SKM-1 (cell line): ENCODE results near the gene PCED1A.

Experiments used
- DNase-seq: peaks from one replicate; lab custom pipeline; 2025; ENCODE audit not compliant: unreplicated experiment; lab: John Stamatoyannopoulos, UW

Gene PCED1A

DNA sequence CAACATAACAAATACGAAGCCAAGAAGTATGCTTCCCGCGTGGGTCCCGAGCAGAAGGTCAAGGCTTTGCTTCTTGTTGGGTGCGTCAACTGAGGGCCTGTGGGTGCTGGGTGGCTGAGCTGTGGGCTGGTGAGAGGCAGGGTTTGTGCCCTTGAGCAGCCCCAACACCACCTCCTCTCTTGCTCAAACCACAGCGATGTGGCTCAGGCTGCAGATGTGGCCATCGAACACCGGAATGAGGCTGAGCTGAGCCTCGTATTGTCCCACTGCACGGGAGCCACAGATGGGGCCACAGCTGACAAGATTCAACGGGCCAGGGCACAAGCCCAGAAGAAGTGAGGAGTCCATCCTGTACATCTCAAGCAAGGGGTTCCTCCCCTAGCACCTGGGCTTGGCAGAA, 25.8 kb upstream of the PCED1A start:
- no peak for DNase-seq

DNA sequence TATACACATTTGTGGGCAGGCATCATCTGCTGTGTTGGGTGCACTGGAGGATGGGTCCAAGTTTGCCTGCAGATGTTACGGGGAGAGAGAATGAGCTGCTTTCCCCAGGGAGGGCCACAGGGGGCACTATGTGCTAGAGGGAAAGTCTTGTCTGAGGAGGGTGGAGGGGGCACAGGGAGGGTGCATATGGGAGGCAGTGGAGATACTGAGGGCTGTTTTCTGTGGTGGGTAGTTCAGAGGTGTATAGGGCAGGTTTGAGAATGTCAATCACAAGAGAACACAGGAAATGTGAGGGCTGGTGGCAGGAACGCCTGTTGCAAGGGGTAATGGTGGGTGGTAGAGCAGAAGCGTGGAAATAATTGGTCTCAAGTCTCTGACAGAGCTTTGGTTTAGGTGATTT, 25.2 kb upstream of the PCED1A start:
- no peak for DNase-seq

- no peak for DNase-seq
These were observed 24.6 kb upstream of the PCED1A start for GRCh38 chr20:2865101-2865500.

DNA sequence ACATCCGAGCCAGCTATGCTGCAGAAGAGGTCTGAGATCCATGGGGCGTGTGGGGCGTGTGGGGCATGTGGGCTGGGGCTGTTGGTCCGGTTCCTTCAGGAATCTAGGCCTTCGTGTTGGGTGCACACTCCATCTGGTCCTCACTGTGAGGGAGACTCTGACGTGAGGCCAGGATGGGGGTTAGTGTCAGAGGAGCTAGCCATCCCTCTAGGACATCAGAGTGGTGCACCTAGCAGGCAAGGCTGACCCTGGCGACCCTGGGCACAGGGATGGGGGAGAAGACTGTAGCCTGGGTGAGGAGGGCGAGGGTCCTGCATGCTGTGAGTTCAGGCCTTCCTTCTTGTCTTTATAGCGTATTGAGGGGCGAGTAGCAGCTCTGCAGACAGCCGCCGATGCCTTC, 24.2 kb upstream of the PCED1A start:
- DNase-seq = no peak

- no peak for DNase-seq
These were observed 19.1 kb upstream of the PCED1A start for GRCh38 chr20:2859330-2860121.

DNA sequence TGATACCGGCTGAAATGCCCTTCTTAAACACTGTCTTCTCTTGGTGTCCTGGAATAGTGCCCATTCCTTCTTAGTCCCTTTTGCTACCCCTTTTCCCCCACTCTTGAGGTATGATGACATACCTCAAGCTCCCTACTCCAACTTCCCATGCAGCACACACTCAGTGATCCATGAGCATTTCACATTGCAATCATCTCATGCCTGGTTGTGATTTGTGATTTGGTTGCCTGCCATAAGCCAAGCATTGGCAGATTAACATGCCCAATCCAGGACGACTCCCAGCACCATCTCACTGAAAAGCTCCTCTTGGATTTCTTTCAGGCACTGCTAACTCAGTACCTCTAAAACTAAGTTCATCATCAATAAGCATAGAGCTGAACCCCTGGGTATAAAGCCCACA, 18.1 kb upstream of the PCED1A start:
- DNase-seq = no peak

- no peak for DNase-seq
These were observed 10.6 kb upstream of the PCED1A start for GRCh38 chr20:2851086-2851485.

DNA sequence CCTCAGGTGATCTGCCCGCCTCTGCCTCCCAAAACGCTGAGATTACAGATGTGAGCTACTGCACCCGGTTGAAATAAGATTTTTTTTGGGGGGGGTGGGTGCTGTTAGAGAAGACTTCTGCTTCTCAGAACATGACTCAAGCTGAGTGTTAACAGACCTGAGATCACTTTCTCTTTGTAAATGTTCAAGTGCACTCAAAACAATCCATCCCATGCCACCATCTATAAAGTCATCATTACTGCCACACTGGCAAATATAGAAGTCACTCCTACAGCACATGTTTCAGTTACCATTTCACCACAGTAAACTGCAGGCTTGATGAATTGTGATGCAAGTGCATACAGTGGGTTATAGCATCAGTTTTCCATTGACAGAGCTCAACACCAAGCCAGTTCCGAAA, 9.1 kb upstream of the PCED1A start:
- no peak for DNase-seq

GRCh38 chr20:2847802-2848201, 7.3 kb upstream of the PCED1A start:
- DNase-seq = no peak

GRCh38 chr20:2846698-2847097, 6.2 kb upstream of the PCED1A start:
- DNase-seq = no peak

DNA sequence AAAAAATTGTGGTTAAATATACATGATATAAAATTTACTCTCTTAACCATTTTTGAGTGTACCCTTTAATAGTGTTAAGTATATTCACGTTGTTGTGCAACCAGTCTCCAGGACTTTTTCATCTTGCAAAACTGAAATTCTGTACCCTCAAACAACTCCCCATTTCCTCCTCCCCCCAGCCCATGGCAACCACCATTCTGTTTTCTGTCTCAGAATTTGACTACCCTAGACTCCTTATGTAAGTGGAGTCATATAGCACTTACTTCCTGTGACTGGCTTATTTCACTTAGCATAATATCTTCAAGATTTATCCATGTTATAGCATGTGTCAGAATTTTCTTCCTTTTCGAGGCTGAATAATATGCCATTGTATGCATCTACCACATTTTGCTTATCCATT, 5.2 kb upstream of the PCED1A start:
- no peak for DNase-seq

DNA sequence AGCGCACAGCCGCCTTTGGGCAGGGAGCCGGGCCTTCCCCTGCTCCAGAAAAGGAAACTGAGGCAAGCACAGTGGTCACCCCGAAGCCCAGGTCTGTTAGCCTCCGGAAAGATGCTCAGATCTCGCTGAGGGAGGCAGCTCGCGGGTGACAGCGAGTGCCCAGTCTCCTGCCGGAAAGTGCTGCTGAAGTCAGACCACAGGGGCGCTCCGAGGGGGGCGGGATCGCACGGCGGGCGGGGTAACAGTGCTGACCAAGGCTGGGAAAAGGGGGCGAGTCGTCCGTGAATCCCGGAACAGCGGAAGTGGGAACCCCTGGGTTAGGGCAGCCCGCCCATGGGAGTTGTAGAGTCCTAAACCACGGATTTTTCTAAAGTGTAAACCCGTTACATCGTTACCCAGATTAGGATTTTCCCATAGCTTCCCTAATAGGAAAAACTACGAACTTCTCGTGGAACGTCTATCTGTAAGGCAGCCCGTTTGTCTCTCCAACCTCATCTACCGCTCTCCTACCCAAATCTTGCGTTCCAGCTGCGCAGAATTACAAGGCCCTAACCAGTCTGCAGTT, 594 bp upstream of the PCED1A start:
- no peak for DNase-seq

DNA sequence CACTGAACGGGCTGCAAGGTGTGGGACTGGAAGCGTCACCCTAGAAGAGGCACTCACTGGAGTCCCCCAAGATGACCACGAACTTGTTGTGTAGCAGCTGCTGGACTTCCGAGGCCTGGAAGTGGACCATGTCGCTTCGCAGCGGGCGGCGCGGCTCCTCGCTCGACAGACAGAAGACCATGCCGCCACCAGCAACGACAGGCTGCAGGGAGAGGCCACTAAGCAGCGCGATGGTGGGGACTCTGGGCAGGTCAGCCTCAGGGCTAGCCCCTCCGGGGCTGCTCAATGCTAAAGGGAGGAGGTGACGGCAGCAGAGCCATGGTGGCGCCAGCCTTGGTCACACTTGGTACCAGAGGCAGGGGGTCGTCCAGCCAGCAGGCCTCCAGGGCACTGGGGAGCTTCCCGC, 720 bp downstream of the PCED1A start:
- DNase-seq = no peak

DNA sequence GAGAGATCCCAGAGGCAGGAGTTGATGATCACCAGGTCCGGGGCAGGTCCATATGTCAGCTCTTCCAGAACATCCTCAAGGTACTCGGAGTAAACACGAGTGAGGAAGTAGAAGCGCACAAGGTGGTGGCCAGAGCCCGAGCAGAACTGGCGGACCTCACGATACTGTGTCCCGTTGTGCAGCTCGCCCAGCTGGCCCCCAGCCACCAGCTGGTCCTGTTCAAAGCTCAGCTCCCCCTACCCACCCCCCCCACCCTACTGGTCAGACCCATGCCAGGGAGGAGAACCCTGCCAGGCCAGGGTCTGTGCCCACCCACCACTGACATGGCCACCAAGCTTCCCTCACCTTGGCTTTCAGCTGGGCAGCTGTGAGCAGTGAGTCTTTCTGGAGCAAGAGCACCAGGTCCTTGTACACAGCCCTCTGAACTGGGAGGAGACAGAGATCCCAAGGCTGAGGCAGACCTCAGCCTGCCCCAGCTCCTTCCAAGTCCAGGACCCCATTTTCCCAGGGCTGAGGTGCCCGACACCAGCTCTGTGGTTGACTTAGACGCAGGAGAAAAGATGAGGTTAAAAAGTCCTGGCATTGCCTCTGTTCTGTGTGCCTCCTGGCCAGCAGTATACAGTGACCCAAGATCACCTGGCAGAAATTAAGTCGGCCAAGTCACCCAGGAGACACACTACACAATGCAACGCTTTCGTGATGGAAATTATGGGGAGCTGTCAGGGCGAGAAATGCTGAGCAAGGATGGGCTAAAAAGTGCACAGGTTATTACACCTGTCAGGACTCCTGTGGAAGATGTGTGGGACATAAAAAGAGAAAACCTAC, 1.4 kb downstream of the PCED1A start:
- DNase-seq = no peak

DNA sequence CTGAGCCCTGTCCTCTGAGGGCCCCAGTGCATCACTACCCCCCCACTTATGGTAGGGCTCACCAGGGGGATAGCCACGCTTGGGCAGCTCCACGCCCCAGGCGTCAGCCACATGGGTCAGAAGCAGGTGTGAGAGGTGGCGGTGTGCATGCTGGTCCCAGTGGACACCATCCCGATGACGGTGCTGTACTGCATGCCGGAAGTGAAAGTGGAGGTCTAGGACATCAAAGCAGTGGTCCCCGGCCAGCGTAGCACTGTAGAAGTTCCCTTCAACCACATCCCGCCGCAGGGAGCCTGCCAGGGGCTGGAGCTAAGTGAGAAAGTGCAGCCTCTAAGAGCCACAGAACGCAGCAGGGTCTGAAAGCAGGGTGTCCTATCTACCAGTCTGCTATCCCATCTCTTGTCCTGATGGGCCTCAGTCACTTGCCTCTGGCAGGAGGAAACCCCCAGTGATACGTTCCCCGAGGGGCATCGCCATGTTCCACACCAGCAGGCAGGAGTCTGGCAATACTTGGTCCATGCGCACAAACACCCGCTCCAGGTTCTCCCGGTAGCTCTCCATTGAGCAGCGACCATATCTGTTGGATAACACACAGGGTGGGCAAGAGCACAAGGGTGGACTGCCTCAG, 2.2 kb downstream of the PCED1A start:
- no peak for DNase-seq

- DNase-seq = no peak
These were observed 3.1 kb downstream of the PCED1A start for GRCh38 chr20:2837221-2837960.

DNA sequence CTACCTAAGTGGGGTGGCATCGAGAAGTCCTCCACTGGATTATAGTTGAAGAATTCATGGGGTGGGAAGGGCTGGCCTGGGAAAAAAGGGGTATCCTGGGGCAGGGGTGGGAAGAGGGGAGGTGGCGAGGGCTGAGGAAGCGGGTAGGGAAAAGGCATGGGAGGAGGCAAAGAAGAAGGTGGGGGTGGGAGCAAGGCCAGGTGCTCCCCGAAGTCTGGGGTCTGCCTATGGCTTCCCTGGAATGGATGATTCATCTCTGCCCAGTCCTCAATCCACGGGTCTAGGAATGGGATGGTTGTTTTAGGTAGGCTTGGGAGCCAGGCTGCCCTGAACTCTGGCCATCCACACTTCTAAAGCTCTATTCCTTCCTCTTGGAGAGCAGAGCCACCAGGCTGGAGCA, 4.4 kb downstream of the PCED1A start:
- no peak for DNase-seq

DNA sequence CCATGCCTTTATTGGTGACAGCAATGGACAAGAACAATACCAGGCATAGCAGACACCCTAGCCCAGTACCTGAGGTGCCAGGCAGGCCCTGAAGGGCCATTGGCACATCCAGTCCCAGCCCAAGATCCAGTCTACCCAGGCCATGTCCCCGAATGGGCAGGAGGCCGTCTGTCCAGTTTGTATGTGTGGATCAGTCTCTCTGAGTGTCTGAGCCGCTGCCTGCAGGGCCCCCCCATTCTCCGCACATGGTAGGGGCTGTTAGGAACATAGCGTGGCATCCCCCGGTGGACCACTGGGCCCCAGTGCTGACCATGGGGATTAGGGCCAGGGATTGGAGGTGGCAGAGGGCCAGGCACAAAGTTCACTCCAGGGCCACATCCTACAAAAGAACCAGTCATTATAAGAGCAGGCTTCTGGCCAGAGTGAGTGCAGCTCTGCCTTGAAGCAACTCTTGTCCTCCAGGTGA, 5.1 kb downstream of the PCED1A start:
- DNase-seq = no peak

- no peak for DNase-seq
These were observed 5.9 kb downstream of the PCED1A start for GRCh38 chr20:2834401-2835110.

DNA sequence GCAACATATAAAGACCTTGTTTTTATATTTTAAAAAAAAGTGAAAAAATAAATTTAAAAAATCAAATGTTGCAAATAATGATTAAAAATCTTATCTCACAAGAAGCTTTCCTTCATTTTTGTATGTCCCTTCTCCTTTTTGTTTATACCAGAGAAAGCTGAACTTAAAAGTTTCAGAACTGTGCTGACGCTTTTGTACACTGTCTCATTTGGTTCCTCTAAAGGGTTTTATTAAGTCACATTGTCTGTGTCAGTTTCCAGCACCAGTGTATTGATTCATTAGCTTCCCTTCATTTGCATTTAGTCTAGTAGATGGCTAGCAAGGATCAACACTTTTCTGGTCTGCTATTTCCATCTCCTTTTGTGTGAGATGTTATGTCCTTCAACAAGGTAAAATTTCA, 6.7 kb downstream of the PCED1A start:
- no peak for DNase-seq
